NCI-H774 (cell line): ENCODE measurements around the gene ZP1.
A peak's percentile ranks its signal among the peaks of the same experiment; 100 is the strongest.
"Not testable (repeated sequence)": the region's sequence is repeated elsewhere in the genome, so short reads cannot be mapped to it uniquely, and the experiment has no call there.

ENCODE experiments used
- DNase-seq: peaks from one replicate; lab custom pipeline; 2025; lab: John Stamatoyannopoulos, UW

Gene ZP1, protein sequence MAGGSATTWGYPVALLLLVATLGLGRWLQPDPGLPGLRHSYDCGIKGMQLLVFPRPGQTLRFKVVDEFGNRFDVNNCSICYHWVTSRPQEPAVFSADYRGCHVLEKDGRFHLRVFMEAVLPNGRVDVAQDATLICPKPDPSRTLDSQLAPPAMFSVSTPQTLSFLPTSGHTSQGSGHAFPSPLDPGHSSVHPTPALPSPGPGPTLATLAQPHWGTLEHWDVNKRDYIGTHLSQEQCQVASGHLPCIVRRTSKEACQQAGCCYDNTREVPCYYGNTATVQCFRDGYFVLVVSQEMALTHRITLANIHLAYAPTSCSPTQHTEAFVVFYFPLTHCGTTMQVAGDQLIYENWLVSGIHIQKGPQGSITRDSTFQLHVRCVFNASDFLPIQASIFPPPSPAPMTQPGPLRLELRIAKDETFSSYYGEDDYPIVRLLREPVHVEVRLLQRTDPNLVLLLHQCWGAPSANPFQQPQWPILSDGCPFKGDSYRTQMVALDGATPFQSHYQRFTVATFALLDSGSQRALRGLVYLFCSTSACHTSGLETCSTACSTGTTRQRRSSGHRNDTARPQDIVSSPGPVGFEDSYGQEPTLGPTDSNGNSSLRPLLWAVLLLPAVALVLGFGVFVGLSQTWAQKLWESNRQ

GRCh38 chr11:60866911-60867870 lies at the start of gene ZP1:
ZP1 (plus strand) TSS chr11:60867542; CDS start chr11:60867562, 20 bp downstream.
- peak; percentile 48 for DNase-seq

DNA sequence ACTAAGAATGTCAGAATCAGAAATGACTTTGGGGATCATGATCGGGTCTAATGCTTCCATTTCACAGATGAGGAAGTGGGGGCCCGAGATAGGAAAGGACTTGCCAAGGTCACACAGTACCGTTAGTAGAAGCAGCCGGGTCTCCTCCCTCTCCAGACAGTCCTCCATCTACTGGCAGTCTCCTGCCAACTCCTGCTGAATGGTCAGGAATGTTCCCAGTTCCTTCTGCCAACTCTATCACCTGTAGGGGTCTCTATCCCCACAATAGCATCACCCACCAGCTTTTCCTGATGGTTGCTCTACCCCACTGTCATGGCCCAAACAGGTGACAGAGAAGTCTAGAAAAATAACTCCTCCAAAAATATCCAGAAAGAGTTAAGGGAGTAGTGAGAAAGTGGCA lies 49.3 kb upstream of the ZP1 start:
- DNase-seq: no peak

- no peak for DNase-seq
Measured at GRCh38 chr11:60821827-60822599, 45.3 kb upstream of the ZP1 start.

DNA sequence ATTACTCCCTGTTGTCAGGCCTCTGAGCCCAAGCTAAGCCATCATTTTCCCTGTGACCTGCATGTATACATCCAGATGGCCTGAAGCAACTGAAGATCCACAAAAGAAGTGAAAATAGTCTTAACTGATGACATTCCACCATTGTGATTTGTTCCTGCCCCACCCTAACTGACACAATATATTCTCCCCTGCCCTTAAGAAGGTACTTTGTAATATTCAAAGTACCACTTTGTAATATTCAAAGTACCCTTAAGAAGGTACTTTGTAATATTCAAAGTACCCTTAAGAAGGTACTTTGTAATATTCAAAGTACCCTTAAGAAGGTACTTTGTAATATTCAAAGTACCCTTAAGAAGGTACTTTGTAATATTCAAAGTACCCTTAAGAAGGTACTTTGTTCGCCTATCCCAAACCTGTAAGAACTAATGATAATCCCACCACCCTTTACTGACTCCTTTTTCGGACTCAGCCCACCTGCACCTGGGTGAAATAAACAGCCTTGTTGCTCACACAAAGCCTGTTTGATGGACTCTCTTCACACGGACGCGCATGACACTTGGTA lies 43.5 kb upstream of the ZP1 start:
- not testable (repeated sequence) for DNase-seq

GRCh38 chr11:60825118-60825517 lies 42.2 kb upstream of the ZP1 start:
- no peak for DNase-seq

DNA sequence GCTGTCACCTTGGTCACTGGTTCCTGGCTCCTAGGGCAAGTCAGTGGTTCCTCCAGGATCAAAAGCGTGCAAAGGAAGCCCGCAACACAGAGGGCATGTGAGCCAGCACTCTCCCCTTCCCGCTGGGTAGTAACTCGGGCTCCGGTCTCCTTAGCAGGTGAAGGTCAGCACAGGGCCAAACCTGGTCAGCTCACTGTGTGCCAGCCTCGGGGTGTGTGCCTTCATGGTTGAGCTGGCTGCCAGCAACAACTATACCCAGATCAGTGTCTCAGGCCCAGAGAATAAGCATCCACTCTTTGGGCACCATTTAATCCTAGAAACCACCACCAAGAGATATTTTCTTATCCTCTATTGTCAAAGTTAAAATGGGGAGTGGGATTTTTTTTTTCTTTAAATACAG lies 41.6 kb upstream of the ZP1 start:
- DNase-seq: no peak

DNA sequence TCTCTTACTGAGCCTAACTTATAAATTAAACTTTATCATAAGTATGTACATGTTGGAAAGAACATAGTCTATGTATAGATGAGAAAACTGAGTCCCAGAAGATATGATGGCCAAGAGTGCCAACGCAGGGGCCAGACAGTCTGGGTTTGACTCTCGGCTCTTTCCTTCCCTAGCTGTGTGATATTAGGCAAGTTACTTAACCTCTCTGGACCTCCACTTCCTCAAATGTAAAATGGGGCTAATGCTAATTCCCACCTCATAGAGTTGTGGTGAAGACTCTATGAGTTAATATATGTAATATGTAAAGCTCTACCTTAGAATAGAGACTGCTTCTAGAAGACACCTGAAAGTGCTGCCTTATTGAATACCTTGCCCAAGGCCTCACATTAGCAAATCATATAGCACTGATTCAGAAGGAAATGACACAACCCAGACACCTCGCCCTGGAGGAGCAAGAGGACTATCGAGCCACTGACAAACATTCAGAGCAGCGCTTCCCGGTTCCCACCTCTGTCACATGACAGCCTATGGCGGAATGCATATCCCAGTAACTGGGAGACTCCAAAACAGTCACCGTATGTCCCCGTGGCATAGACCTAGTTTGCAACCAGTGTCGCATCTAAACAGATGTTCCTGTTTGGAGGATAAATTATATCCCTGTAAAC lies 36.7 kb upstream of the ZP1 start:
- DNase-seq: no peak

DNA sequence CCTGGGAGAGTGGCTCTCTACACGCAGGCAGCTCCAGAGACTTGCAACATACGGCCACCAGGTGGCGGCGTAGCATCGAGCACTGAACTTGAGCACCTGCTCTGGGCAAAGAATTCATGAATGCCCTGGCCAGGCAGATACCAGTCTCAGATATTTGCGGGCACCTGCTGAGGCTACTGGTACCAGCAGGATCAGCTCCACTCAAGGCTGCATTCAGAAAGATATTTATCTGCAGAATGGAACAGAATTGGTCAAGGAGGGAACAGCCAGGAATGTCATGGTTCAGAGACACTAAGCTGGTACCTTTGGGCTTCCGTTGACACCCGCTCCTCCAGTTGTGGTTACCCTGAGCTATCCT lies 36.2 kb upstream of the ZP1 start:
- DNase-seq: peak; percentile 79

DNA sequence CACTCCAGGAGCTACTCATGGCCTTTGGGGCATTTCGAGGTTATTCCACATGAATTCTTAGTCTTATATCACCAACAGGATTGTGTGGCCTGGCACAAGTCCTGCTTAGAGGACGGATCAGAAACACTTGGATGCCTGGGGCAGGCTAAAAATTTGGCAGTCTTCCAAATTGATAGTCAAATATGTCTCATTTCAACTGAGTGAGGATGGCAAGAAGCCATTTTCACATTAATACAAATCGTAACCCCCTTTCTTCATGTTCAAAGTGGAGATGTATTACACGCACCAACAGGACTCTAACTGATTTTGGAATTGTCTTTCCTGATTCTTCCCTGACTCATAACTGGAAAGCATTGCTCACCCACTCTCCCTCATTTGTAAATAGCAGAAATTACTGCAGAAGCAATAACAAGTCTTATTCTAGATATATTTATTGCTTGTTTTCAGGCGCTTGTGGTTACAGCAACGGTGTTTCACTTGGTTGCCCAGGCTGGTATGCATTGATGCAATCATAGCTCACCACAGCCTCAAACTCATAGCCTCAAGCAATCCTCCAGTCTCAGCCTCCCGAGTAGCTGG lies 35.8 kb upstream of the ZP1 start:
- no peak for DNase-seq

DNA sequence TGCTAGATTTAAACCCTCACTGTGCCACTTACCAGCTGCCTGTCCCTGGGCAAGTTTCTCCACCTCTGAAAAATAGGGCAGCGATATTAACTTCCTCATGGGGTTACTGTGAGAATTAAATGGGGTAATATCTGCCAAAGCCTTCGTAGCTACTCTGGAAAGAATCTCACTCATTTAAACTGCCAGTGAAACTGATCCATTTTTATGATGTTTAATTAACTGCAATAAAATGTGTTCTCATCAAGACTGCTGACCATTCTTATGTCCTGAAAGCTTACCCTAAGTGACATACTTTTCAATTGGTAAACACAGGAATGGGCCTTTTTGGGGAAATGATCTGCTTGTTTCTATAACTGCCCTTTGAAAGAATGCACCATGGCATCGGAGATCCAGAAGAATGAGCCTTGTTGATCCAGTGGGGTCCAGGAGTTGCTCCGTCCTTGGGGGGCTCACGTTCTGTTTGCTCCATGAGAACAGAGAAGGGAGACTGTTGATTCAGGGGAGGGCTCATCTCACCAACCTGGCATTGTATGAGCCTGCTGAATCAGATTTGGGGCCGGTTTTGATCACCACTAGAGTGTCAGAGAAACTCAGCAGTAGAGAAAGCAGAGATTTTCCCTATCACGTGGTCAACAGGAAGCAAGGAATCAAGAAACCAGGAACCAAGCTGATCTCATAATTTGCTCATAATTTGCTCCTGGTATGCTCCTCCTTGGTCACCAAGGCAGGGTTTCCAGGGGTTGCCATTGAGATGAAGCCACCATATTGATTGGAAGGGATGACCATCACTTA lies 32.4 kb upstream of the ZP1 start:
- DNase-seq: no peak

DNA sequence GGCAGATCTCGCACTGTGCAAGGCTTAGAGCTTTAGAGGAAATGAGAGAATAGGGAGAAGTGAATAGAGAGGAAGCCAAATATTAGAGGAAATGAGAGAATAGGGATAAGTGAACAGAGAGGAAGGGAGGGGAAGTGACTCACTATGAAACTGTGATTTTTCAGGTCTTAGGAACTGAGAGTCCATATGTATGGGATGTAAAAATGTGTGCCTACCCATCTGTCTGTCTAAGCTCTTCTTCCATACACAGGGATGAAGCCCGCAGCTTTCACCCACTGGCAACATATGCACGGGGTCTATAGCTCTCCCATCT lies 31.9 kb upstream of the ZP1 start:
- DNase-seq: no peak

GRCh38 chr11:60836866-60837515 lies 30.4 kb upstream of the ZP1 start:
- no peak for DNase-seq

GRCh38 chr11:60838132-60838531 lies 29.2 kb upstream of the ZP1 start:
- no peak for DNase-seq

GRCh38 chr11:60840470-60841430 lies 26.6 kb upstream of the ZP1 start:
- no peak for DNase-seq

DNA sequence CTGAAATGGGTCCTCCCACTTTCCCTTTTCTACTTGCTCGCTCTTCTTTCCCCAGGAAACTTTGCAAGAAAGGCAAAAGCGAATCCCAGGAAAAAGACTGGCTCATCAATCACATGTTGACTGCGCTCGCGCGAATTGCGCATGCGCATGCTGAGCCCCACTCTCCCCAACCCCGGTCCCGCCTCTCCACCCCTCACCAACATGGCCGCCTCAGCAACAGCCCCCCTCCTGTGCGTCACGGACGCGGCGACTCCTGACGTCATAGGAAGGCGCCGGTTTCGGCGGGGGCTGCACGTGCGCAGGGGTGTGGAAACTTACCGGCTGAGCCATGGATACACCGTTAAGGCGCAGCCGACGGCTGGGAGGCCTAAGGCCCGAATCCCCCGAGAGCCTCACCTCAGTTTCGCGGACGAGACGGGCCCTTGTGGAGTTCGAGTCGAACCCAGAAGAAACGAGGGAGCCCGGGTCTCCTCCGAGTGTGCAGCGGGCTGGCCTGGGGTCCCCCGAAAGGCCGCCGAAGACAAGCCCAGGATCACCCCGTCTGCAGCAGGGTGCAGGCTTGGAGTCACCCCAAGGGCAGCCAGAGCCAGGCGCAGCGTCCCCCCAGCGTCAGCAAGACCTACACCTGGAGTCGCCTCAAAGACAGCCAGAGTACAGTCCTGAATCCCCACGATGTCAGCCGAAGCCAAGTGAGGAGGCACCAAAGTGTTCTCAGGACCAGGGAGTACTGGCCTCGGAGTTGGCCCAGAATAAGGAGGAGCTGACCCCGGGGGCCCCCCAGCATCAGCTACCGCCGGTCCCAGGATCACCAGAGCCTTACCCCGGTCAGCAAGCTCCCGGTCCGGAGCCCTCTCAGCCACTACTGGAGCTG lies 25.3 kb upstream of the ZP1 start, which contains the start of gene CCDC86:
Gene CCDC86, plus strand, starts transcription at position 317 of the 871 bp plus-strand sequence. Its CDS starts 12 bp downstream, at position 329.
- DNase-seq: peak; percentile 88

DNA sequence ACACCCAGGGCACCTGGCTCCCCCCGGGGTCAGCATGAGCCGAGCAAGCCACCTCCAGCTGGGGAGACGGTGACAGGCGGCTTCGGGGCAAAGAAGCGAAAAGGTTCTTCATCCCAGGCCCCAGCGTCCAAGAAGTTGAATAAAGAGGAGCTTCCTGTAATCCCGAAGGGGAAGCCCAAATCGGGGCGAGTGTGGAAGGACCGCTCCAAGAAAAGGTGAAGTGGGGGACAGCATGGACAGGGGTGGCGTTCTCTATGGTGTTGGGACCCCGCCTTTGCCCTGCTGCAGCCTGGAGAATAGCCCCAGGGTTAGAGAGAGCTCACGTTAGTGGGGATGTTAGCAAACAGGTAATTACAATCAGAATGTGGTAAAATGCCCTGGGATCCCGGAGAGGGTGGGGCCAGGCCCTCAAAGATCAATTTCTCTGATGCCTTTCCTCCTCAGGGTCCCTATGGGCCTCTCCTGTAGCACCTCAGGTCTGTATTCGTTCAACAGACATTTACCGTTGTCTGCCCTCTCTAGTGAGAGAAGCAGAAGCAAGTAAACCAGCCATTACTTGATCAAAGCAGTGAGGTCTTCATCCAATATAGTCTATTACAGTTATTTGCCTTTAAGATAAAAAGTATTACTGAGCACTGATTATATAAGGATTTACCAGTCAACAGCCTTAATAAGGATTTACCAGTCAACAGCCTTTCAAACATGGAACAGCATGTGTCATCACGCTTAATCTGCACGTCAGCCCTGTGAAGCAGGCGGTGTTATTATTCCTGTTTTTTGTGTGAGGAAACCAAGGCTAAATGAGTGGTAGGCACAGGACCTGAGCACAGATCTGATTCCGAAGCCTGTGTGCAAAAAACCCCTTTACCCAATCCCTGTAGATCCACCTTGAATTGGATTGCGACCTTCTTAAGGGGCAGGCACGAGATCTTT lies 24.4 kb upstream of the ZP1 start:
- DNase-seq: no peak
